NCI-H1105 treated with DMSO at 0.1 percent for 48 hours (cell line): Measurements from ENCODE around the gene BLOC1S1.
A peak's percentile ranks its signal among the peaks of the same experiment; 100 is the strongest.

Experiments
- DNase-seq: peaks from one replicate; lab custom pipeline; 2025; lab: John Stamatoyannopoulos, UW

Gene BLOC1S1

GRCh38 chr12:55694651-55695050 is 21.2 kb upstream of the BLOC1S1 start:
- no peak for DNase-seq

GRCh38 chr12:55695349-55695748 is 20.5 kb upstream of the BLOC1S1 start:
- no peak for DNase-seq

- no peak for DNase-seq
These were observed 19.7 kb upstream of the BLOC1S1 start for GRCh38 chr12:55696141-55696540.

- DNase-seq, result no peak
These were observed 18.9 kb upstream of the BLOC1S1 start for GRCh38 chr12:55696796-55697462.

GRCh38 chr12:55697686-55698085 is 18.2 kb upstream of the BLOC1S1 start:
- DNase-seq, result no peak

- no peak for DNase-seq
These were observed 17.4 kb upstream of the BLOC1S1 start for GRCh38 chr12:55698241-55698955.

- no peak for DNase-seq
These were observed 16.9 kb upstream of the BLOC1S1 start for GRCh38 chr12:55698965-55699364.

- no peak for DNase-seq
These were observed 16.3 kb upstream of the BLOC1S1 start for GRCh38 chr12:55699471-55700055.

- DNase-seq, result no peak
These were observed 15.4 kb upstream of the BLOC1S1 start for GRCh38 chr12:55700255-55701018.

- DNase-seq, result no peak
These were observed 13.0 kb upstream of the BLOC1S1 start for GRCh38 chr12:55702861-55703260.

GRCh38 chr12:55703288-55703687 is 12.6 kb upstream of the BLOC1S1 start:
- DNase-seq, result no peak

GRCh38 chr12:55703901-55704761 is 11.7 kb upstream of the BLOC1S1 start:
- DNase-seq, result no peak

GRCh38 chr12:55704824-55705718 is 10.8 kb upstream of the BLOC1S1 start:
- no peak for DNase-seq

GRCh38 chr12:55705782-55706402 is 10.0 kb upstream of the BLOC1S1 start:
- no peak for DNase-seq

- no peak for DNase-seq
These were observed 9.2 kb upstream of the BLOC1S1 start for GRCh38 chr12:55706568-55707218.

GRCh38 chr12:55707219-55707671 is 8.6 kb upstream of the BLOC1S1 start:
- DNase-seq, result no peak

GRCh38 chr12:55707841-55708694 is 7.8 kb upstream of the BLOC1S1 start, which contains the start of gene ITGA7:
ITGA7 (minus strand) TSS chr12:55707904; CDS start chr12:55707682, 222 bp downstream.
- peak; percentile 54 for DNase-seq

GRCh38 chr12:55708695-55709233 is 7.1 kb upstream of the BLOC1S1 start:
- no peak for DNase-seq
